SH-SY5Y (cell line): ENCODE data around the gene UNC119.

Experiments
- GATA2 ChIP-seq: IDR thresholded peaks from 2 replicates; pipeline ENCODE4 v1.6.1; 2011; ENCODE audit warnings: mild to moderate bottlenecking, low read depth, low read length
- GATA3 ChIP-seq: IDR thresholded peaks from 2 replicates; pipeline ENCODE4 v1.6.1; 2011; ENCODE audit warnings: low read depth, mild to moderate bottlenecking, low read length, moderate library complexity

GRCh38 chr17:28534740-28535375, 17.6 kb downstream of the UNC119 start:
- TF ChIP-seq GATA2 = no peak
- TF ChIP-seq GATA3 = no peak
